ENCODE measurements around the gene EHBP1L1.
A peak's percentile ranks its signal among the peaks of the same experiment; 100 is the strongest.
"Not testable (repeated sequence)": the region's sequence is repeated elsewhere in the genome, so short reads cannot be mapped to it uniquely, and the experiment has no call there.

The EHBP1L1 gene

DNA sequence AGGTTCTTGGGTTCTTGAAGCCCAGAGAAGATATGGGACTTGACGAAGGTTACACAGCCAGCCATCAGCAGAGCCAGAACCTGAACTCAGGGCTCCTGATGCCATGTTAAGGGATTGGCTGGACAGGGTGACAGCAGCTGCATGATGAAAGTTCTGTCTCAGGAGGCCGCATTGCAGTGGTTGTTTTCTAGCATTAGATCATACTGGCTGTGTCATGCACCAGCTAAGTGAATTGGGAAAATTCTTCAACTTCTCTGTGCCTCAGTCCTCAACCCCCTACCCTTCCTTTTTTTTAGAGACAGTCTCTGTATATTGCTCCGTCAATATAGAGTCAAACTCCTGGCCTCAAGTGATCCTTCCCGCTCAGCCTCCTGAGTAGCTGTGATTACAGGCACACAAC lies 12.3 kb upstream of the EHBP1L1 start (continued):
- TF ChIP-seq ZNF211 (tag by site-specific recombination; IDR thresholded peaks at IDR 0.05; ENCODE audit: low read depth) (no peak), ZNF837 (tag by site-specific recombination; IDR thresholded peaks at IDR 0.05) (no peak), GLI4 (tag by site-specific recombination; IDR thresholded peaks at IDR 0.05) (no peak), SALL2 (tag by site-specific recombination; IDR thresholded peaks at IDR 0.05; ENCODE audit: borderline replicate concordance) (no peak), EGR2 (tag by site-specific recombination; IDR thresholded peaks at IDR 0.05; ENCODE audit: low read depth) (no peak), ZNF19 (tag by site-specific recombination; IDR thresholded peaks at IDR 0.05; ENCODE audit: low read depth) (no peak)
- TF ChIP-seq, protein P1, sequence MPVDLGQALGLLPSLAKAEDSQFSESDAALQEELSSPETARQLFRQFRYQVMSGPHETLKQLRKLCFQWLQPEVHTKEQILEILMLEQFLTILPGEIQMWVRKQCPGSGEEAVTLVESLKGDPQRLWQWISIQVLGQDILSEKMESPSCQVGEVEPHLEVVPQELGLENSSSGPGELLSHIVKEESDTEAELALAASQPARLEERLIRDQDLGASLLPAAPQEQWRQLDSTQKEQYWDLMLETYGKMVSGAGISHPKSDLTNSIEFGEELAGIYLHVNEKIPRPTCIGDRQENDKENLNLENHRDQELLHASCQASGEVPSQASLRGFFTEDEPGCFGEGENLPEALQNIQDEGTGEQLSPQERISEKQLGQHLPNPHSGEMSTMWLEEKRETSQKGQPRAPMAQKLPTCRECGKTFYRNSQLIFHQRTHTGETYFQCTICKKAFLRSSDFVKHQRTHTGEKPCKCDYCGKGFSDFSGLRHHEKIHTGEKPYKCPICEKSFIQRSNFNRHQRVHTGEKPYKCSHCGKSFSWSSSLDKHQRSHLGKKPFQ (tag by site-specific recombination; IDR thresholded peaks at IDR 0.05) = no peak

DNA sequence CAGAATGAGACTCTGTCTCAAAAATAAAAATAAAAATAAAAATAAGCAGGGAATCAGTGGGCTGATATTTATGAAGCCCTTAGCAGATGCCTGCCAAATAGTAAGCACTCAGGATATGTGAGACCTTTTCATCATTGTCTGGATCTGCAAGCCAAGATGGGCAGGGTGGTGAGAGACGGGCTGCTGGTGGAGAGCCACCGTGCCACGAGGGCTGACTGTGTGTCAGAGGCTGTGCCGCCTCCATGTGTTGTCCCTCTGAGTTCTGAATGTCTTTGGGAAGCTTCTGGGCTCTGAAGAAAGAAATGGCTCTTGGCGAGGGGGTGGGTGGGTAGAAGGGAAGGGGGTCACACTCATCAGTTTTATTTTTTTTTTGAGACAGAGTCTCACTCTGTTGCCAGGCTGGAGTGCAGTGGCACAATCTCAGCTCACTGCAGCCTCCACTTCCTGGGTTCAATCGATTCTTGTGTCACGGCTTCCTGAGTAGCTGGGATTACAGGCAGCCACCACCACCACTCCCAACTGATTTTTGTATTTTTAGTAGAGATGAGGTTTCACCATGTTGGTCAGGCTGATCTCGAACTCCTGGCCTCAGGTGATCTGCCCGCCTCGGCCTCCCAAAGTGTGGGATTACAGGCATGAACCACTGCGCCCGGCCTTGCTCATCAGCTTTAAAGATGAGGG lies 10.8 kb upstream of the EHBP1L1 start:
- ChIA-PET POLR2A (interaction anchor here (0.9 to 1.6 kb wide), 3 partner anchors 13 to 28 kb away, joined by 3 to 8 read pairs (median 7); no protein-coding TSS in a partner anchor), CTCF (interaction anchor here (1.0 to 2.0 kb wide), 2 partner anchors 21 to 23 kb away, joined by 4 to 6 read pairs; no protein-coding TSS in a partner anchor)
- not testable (repeated sequence) for H3K4me3 ChIP-seq (ENCODE audit: low read depth, low read length); H3K4me1 ChIP-seq (ENCODE audit: control insufficient read depth, insufficient read depth, low read length); H3K9me3 ChIP-seq (ENCODE audit: control insufficient read depth, insufficient read depth, low read depth, low read length); H3K27ac ChIP-seq (ENCODE audit: extremely low read depth, low read depth, low read length)
- H3K36me3 ChIP-seq (ENCODE audit: control insufficient read depth in 2 of 2, insufficient read depth in 1 of 2, low read length in 2 of 2) = peaks cover 0 to 13% of the 10 kb centered on the region in 2 experiments; a peak in 1 of 3 replicates

DNA sequence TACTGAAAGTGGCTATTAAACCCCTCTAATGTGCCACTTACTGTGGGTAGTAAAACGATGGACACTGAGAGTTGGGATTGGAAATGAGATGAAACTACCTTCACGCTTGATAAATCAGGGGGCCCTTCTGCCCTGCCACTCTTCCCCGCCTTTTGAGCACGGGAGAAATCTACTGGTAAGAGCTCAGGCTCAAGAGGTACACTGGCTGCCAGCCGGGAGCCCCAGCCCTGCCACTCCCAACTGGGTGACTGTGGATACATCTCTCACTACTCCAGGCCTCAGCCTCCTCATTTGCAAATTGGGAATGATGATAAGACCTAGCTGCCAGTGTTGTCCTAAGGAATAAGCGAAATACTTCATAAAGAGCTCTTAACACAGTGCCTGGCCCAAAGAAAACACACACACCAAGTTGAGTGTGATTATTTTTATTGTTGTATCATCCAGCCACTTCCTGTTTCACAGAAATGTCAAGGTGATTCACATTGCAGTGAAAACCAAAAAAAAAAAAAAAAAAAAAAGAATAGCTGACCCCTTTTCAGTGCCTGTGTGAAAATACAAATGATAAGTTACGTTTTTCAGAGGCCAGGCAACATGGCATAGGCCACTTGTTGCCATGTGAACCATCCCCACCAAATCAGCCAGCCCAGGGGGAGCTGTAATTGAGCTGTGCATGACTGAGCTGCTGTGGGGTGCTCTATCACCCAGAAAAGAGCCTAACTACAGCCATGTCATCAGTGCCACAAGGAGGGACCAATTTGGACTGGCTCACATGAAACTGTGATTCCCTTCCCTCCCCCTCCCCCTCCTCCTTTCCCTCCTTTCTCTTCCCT lies 10.0 kb upstream of the EHBP1L1 start:
- ChIA-PET POLR2A (interaction anchor here (0.8 to 1.6 kb wide), 5 partner anchors 14 to 49 kb away, joined by 3 to 9 read pairs (median 8); no protein-coding TSS in a partner anchor), CTCF (interaction anchor here (0.6 to 2.0 kb wide), 4 partner anchors 14 to 24 kb away, joined by 3 to 6 read pairs (median 4); no protein-coding TSS in a partner anchor)
- Histone ChIP-seq H3K9me3 (ENCODE audit: control insufficient read depth, insufficient read depth, low read depth, low read length) (no peaks in the 10 kb centered on the region), H3K4me1 (ENCODE audit: control insufficient read depth, insufficient read depth, low read length) (peaks cover 3% of the 10 kb centered on the region; the same call in 1 of the 2 replicates), H3K27ac (ENCODE audit: extremely low read depth, low read depth, low read length) (no peak overlapping the region), H3K36me3 (ENCODE audit: control insufficient read depth in 2 of 2, insufficient read depth in 1 of 2, low read length in 2 of 2) (peaks cover 0 to 13% of the 10 kb centered on the region in 2 experiments; a peak in 1 of 3 replicates), H3K4me3 (ENCODE audit: low read depth, low read length) (no peak overlapping the region)
- TF ChIP-seq, protein P2, sequence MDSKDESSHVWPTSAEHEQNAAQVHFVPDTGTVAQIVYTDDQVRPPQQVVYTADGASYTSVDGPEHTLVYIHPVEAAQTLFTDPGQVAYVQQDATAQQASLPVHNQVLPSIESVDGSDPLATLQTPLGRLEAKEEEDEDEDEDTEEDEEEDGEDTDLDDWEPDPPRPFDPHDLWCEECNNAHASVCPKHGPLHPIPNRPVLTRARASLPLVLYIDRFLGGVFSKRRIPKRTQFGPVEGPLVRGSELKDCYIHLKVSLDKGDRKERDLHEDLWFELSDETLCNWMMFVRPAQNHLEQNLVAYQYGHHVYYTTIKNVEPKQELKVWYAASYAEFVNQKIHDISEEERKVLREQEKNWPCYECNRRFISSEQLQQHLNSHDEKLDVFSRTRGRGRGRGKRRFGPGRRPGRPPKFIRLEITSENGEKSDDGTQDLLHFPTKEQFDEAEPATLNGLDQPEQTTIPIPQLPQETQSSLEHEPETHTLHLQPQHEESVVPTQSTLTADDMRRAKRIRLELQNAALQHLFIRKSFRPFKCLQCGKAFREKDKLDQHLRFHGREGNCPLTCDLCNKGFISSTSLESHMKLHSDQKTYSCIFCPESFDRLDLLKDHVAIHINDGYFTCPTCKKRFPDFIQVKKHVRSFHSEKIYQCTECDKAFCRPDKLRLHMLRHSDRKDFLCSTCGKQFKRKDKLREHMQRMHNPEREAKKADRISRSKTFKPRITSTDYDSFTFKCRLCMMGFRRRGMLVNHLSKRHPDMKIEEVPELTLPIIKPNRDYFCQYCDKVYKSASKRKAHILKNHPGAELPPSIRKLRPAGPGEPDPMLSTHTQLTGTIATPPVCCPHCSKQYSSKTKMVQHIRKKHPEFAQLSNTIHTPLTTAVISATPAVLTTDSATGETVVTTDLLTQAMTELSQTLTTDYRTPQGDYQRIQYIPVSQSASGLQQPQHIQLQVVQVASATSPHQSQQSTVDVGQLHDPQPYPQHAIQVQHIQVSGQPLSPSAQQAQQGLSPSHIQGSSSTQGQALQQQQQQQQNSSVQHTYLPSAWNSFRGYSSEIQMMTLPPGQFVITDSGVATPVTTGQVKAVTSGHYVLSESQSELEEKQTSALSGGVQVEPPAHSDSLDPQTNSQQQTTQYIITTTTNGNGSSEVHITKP (tag by site-specific recombination; IDR thresholded peaks at IDR 0.05) = peak; percentile 81
- TF ChIP-seq ZNF544 (tag by site-specific recombination; IDR thresholded peaks at IDR 0.05) = no peak
- TF ChIP-seq SCRT1 (tag by site-specific recombination; IDR thresholded peaks at IDR 0.05; ENCODE audit: borderline replicate concordance) = peak; percentile 60; the same call in 1 of the 2 replicates
- no peak for TF ChIP-seq ZSCAN16 (tag by site-specific recombination; IDR thresholded peaks at IDR 0.05)
- 0 out of 2 replicates have a peak, but pooled peaks have one; percentile 12 for TF ChIP-seq ZNF362 (tag by site-specific recombination; IDR thresholded peaks at IDR 0.05)
- TF ChIP-seq SCRT2 (tag by site-specific recombination; IDR thresholded peaks at IDR 0.05) = peak; percentile 71
- peak; percentile 83 for TF ChIP-seq ZBTB6 (tag by site-specific recombination; IDR thresholded peaks at IDR 0.05)
- 0 out of 2 replicates have a peak, but pooled peaks have one; percentile 40 for TF ChIP-seq ZNF335 (tag by site-specific recombination; conservative IDR thresholded peaks at IDR 0.05)
